ENCODE data around the gene OTULIN. TPM values are rescaled to one million over a fixed set of nuclear protein-coding genes. Genes with fewer than 3 reads are reported as not detected.

OTULIN gene
- total RNA-seq, 1 experiment from 2014 or later, result 20.0 TPM

- ChIA-PET CTCF (no interaction called here), POLR2A (ENCODE audit: low non-redundant PET) (no interaction called here)
- DNase-seq (ENCODE audit: low spot score), result no peak
- H3K9me3 ChIP-seq (ENCODE audit: low read depth, low read length, poor library complexity, severe bottlenecking), result no peaks in the 10 kb centered on the region
- BruUV-seq (replicated peaks), result no TSS peak
- H3K27ac ChIP-seq (ENCODE audit: low read depth, low read length, poor library complexity, severe bottlenecking), result no peak overlapping the region
- TF ChIP-seq CTCF (conservative IDR thresholded peaks at IDR 0.05; ENCODE audit: low read depth, low read length), result no peak
- no peak for TF ChIP-seq EZH2 (IDR thresholded peaks at IDR 0.05; ENCODE audit: borderline replicate concordance, low read depth, low read length, poor library complexity, severe bottlenecking)
- H3K4me3 ChIP-seq (ENCODE audit: low read depth, low read length, poor library complexity, severe bottlenecking), result no peak overlapping the region
- no peaks in the 10 kb centered on the region for H3K27me3 ChIP-seq (replicated peaks; ENCODE audit: insufficient read depth, low read depth, low read length, poor library complexity)
- H3K4me1 ChIP-seq (ENCODE audit: insufficient read depth, low read length, poor library complexity, severe bottlenecking), result peaks cover 8% of the 10 kb centered on the region
- H3K36me3 ChIP-seq (ENCODE audit: insufficient read depth, low read length, poor library complexity, severe bottlenecking), result no peaks in the 10 kb centered on the region
- intact Hi-C loops (cut with micrococcal nuclease; ENCODE audit: unreplicated experiment), result no loop called here
These were observed 4.9 kb downstream of the OTULIN start for GRCh38 chr5:14669415-14669814.

GRCh38 chr5:14669975-14670374 lies 5.5 kb downstream of the OTULIN start:
- DNase-seq (ENCODE audit: low spot score), result no peak
- BruUV-seq (replicated peaks), result no TSS peak
- TF ChIP-seq CTCF (conservative IDR thresholded peaks at IDR 0.05; ENCODE audit: low read depth, low read length) (no peak), EZH2 (IDR thresholded peaks at IDR 0.05; ENCODE audit: borderline replicate concordance, low read depth, low read length, poor library complexity, severe bottlenecking) (no peak)

GRCh38 chr5:14671414-14671813 lies 6.9 kb downstream of the OTULIN start:
- H3K4me1 ChIP-seq (ENCODE audit: insufficient read depth, low read length, poor library complexity, severe bottlenecking), result peaks cover under 1% of the 10 kb centered on the region
- no peaks in the 10 kb centered on the region for H3K27me3 ChIP-seq (replicated peaks; ENCODE audit: insufficient read depth, low read depth, low read length, poor library complexity)
- ChIA-PET CTCF (no interaction called here), POLR2A (ENCODE audit: low non-redundant PET) (no interaction called here)
- BruUV-seq (replicated peaks), result no TSS peak
- intact Hi-C loops (cut with micrococcal nuclease; ENCODE audit: unreplicated experiment), result no loop called here
- H3K9me3 ChIP-seq (ENCODE audit: low read depth, low read length, poor library complexity, severe bottlenecking), result no peaks in the 10 kb centered on the region
- no peak for DNase-seq (ENCODE audit: low spot score)
- no peak overlapping the region for H3K27ac ChIP-seq (ENCODE audit: low read depth, low read length, poor library complexity, severe bottlenecking)
- no peak overlapping the region for H3K4me3 ChIP-seq (ENCODE audit: low read depth, low read length, poor library complexity, severe bottlenecking)
- H3K36me3 ChIP-seq (ENCODE audit: insufficient read depth, low read length, poor library complexity, severe bottlenecking), result no peaks in the 10 kb centered on the region
- no peak for TF ChIP-seq CTCF (conservative IDR thresholded peaks at IDR 0.05; ENCODE audit: low read depth, low read length)
- TF ChIP-seq EZH2 (IDR thresholded peaks at IDR 0.05; ENCODE audit: borderline replicate concordance, low read depth, low read length, poor library complexity, severe bottlenecking), result no peak

More at GRCh38 chr5:14669975-14670374, 5.5 kb downstream of the OTULIN start:
- no peaks in the 10 kb centered on the region for H3K27me3 ChIP-seq (replicated peaks; ENCODE audit: insufficient read depth, low read depth, low read length, poor library complexity)
- intact Hi-C loops (cut with micrococcal nuclease; ENCODE audit: unreplicated experiment), result no loop called here
- H3K36me3 ChIP-seq (ENCODE audit: insufficient read depth, low read length, poor library complexity, severe bottlenecking), result no peaks in the 10 kb centered on the region
- no peak overlapping the region for H3K4me3 ChIP-seq (ENCODE audit: low read depth, low read length, poor library complexity, severe bottlenecking)
- ChIA-PET CTCF (no interaction called here), POLR2A (ENCODE audit: low non-redundant PET) (no interaction called here)
- H3K9me3 ChIP-seq (ENCODE audit: low read depth, low read length, poor library complexity, severe bottlenecking), result no peaks in the 10 kb centered on the region
- H3K27ac ChIP-seq (ENCODE audit: low read depth, low read length, poor library complexity, severe bottlenecking), result no peak overlapping the region
- H3K4me1 ChIP-seq (ENCODE audit: insufficient read depth, low read length, poor library complexity, severe bottlenecking), result peaks cover 8% of the 10 kb centered on the region

Measured in A673 (cell line).